NB4 (cell line): ENCODE results near the gene CIAO3.

ENCODE experiments used
- POLR2A ChIP-seq: IDR thresholded peaks from 2 replicates; pipeline ENCODE4 v1.6.1; 2011; ENCODE audit warnings: mild to moderate bottlenecking; ENCODE audit not compliant: insufficient read length; ENCODE audit errors: extremely low read depth
- TF ChIP-seq, protein P1 (sequence below): IDR thresholded peaks from 2 replicates; pipeline ENCODE4 v1.6.1; 2011; ENCODE audit warnings: low read depth, low read length
- TF ChIP-seq, protein P2 (sequence below): IDR thresholded peaks from one replicate; pipeline ENCODE4 v1.5.1; 2012; ENCODE audit warnings: low read depth, low read length

DNA sequence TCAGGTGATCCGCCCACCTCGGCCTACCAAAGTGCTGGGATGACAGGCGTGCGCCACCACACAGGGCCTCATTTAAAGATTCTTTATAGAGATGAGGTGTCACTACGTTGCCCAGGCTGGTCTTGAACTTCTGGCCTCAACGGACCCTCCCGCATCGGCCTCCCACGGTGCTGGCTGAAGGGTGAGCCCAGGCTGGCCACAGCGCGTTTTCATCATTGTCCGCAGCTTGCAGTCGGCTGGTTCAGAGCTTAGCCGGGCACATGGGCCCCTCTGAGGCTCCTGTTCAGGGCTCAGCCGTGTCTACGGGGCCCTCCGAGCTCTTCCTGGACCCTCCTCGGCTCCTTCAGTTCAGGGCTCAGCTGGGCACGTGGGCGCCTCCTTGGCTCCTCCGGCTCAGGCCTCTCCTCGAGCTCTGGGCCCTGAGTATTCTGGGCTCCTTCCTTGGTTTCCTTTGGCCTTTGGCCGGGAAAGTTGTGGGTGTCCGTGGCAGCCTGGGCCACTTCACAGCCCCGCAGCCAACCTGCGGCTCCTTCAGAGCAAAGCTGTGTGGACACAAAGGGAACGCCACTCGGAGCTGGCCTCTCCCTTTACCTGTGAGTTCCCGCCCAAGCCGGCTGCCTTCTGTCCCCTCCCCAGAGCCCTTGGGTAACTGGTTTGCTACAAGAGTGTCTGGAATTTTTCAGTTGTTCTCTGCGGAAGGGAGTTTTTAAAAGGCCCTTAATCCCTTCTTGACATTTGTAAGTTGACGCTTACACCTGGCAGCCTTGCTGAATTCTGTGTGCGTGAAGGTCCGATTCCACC, 18.5 kb upstream of the CIAO3 start:
- TF ChIP-seq, protein P1, sequence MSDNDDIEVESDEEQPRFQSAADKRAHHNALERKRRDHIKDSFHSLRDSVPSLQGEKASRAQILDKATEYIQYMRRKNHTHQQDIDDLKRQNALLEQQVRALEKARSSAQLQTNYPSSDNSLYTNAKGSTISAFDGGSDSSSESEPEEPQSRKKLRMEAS, result no peak
- no peak for TF ChIP-seq POLR2A
- TF ChIP-seq, protein P2, sequence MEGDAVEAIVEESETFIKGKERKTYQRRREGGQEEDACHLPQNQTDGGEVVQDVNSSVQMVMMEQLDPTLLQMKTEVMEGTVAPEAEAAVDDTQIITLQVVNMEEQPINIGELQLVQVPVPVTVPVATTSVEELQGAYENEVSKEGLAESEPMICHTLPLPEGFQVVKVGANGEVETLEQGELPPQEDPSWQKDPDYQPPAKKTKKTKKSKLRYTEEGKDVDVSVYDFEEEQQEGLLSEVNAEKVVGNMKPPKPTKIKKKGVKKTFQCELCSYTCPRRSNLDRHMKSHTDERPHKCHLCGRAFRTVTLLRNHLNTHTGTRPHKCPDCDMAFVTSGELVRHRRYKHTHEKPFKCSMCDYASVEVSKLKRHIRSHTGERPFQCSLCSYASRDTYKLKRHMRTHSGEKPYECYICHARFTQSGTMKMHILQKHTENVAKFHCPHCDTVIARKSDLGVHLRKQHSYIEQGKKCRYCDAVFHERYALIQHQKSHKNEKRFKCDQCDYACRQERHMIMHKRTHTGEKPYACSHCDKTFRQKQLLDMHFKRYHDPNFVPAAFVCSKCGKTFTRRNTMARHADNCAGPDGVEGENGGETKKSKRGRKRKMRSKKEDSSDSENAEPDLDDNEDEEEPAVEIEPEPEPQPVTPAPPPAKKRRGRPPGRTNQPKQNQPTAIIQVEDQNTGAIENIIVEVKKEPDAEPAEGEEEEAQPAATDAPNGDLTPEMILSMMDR, result no peak
